HG03135 (cell line): Measurements from ENCODE around the gene KLHL13.
"Not testable (repeated sequence)": the region's sequence is repeated elsewhere in the genome, so short reads cannot be mapped to it uniquely, and the experiment has no call there.

Source experiments
- ATAC-seq: cut with Tn5 transposase; IDR thresholded peaks from one replicate; pipeline ENCODE4 v1.9.1; 2021; ENCODE audit warnings: mild to moderate bottlenecking, moderate library complexity; ENCODE audit not compliant: unreplicated experiment

Gene KLHL13

GRCh38 chrX:118116713-118117550 lies at the start of gene KLHL13:
TSS of gene KLHL13 (minus strand) at chrX:118116810. CDS start at chrX:118028473, 88,337 bp downstream.
- ATAC-seq, result no peak

GRCh38 chrX:118164138-118164537 lies 47.5 kb upstream of the KLHL13 start:
- ATAC-seq, result no peak

GRCh38 chrX:118156953-118157608 lies 40.5 kb upstream of the KLHL13 start:
- no peak for ATAC-seq

GRCh38 chrX:118156254-118156952 lies 39.8 kb upstream of the KLHL13 start:
- no peak for ATAC-seq

- ATAC-seq, result no peak
These were observed 36.7 kb upstream of the KLHL13 start for GRCh38 chrX:118153270-118153669.

- ATAC-seq, result no peak
These were observed 36.1 kb upstream of the KLHL13 start for GRCh38 chrX:118152721-118153120.

- no peak for ATAC-seq
These were observed 32.1 kb upstream of the KLHL13 start for GRCh38 chrX:118148737-118149136.

GRCh38 chrX:118147771-118148170 lies 31.2 kb upstream of the KLHL13 start:
- not testable (repeated sequence) for ATAC-seq

GRCh38 chrX:118143578-118143977 lies 27.0 kb upstream of the KLHL13 start:
- ATAC-seq, result no peak

- no peak for ATAC-seq
These were observed 14.7 kb upstream of the KLHL13 start for GRCh38 chrX:118131336-118131735.

- no peak for ATAC-seq
These were observed 13.1 kb upstream of the KLHL13 start for GRCh38 chrX:118129681-118130080.

- ATAC-seq, result no peak
These were observed 12.1 kb upstream of the KLHL13 start for GRCh38 chrX:118128724-118129123.

- no peak for ATAC-seq
These were observed 9.7 kb upstream of the KLHL13 start for GRCh38 chrX:118126286-118126685.

- ATAC-seq, result not testable (repeated sequence)
These were observed 7.6 kb upstream of the KLHL13 start for GRCh38 chrX:118124243-118124642.

- no peak for ATAC-seq
These were observed 1.1 kb upstream of the KLHL13 start for GRCh38 chrX:118117741-118118140.

- no peak for ATAC-seq
These were observed 477 bp downstream of the KLHL13 start for GRCh38 chrX:118115953-118116712.

GRCh38 chrX:118114971-118115370 lies 1.6 kb downstream of the KLHL13 start:
- no peak for ATAC-seq

GRCh38 chrX:118109065-118109464 lies 7.5 kb downstream of the KLHL13 start:
- no peak for ATAC-seq

GRCh38 chrX:118108304-118108703 lies 8.3 kb downstream of the KLHL13 start:
- no peak for ATAC-seq

- no peak for ATAC-seq
These were observed 16.5 kb downstream of the KLHL13 start for GRCh38 chrX:118100091-118100490.

GRCh38 chrX:118088084-118088483 lies 28.5 kb downstream of the KLHL13 start:
- no peak for ATAC-seq
